HCT116 (cell line): ENCODE measurements around the gene RGS7. TPM values are rescaled to one million over a fixed set of nuclear protein-coding genes. Genes with fewer than 3 reads are reported as not detected.

ENCODE experiments used
- ATAC-seq: fragments of 200-7000 bp; cut with Tn5 transposase; 2 replicates; pipeline ENCODE4 v1.9.1; 2020; ENCODE audit warnings: mild to moderate bottlenecking, moderate library complexity
- BruUV-seq: library from RNA; stranded (reverse); fragments of 400-500 nt; replicated peaks from 2 replicates; lab custom pipeline; 2021; lab: Mats Ljungman, UMichigan
- CTCF ChIA-PET: fragments of 300-600 bp; sonication (Branson Sonifier 250); formaldehyde crosslinking; loops from one replicate; lab custom pipeline; 2021; ENCODE audit warnings: antibody characterized with exemption; lab: Charles Lee
- POLR2A ChIA-PET: fragments of 300-600, 350-600 bp; sonication (Branson Sonifier 250); formaldehyde crosslinking; loops from one replicate; lab custom pipeline; 2021; ENCODE audit warnings: antibody characterized with exemption; lab: Charles Lee
- RAD21 ChIA-PET, 2 experiments: fragments of 300-600 bp; sonication (Branson Sonifier 250); formaldehyde crosslinking; loops; one replicate each; lab custom pipeline; 2023; ENCODE audit warnings: low total read pairs in 2 of 2; ENCODE audit not compliant: uncharacterized antibody in 2 of 2, unreplicated experiment in 2 of 2, low non-redundant PET in 1 of 2; lab: Charles Lee
- DNase-seq: peaks from one replicate; pipeline ENCODE4 v3.0.0-alpha.2; 2010; ENCODE audit warnings: low read depth, low spot score
- H2AFZ ChIP-seq: fragments of 200-600 bp; shearing (Covaris generic), sonication (generic); 2 replicates; pipeline ENCODE4 v1.6.1; 2017; ENCODE audit warnings: low read depth, mixed run types, mixed read lengths, antibody characterized with exemption, low read length; ENCODE audit not compliant: poor library complexity, severe bottlenecking
- H3K27ac ChIP-seq: 2 replicates; pipeline ENCODE4 v1.5.1; 2012; ENCODE audit warnings: low read depth, low read length
- H3K27me3 ChIP-seq: fragments of 200-600 bp; sonication (generic); 2 replicates; pipeline ENCODE4 v1.6.1; 2016; ENCODE audit warnings: mixed run types, low read length, mixed read lengths; ENCODE audit not compliant: insufficient read depth
- H3K36me3 ChIP-seq, 2 experiments: fragments of 200-500 bp in 1 of 2; fragments of 200-600 bp in 1 of 2; sonication (Bioruptor generic) in 1 of 2; sonication (generic) in 1 of 2; 2 replicates each; pipeline versions ENCODE4 v1.5.1 to v1.6.1; 2014 to 2016; ENCODE audit warnings: low read length in 2 of 2, inconsistent platforms in 1 of 2, mixed read lengths in 1 of 2, mixed run types in 1 of 2; ENCODE audit not compliant: insufficient read depth in 2 of 2, control insufficient read depth in 1 of 2
- H3K4me1 ChIP-seq, 2 experiments: fragments of 200-600 bp in 1 of 2; sonication (generic) in 1 of 2; 2 replicates each; pipeline versions ENCODE4 v1.5.1 to v1.6.1; 2012 to 2017; ENCODE audit warnings: low read length in 2 of 2, inconsistent platforms in 1 of 2, mild to moderate bottlenecking in 1 of 2, mixed read lengths in 1 of 2, mixed run types in 1 of 2, moderate library complexity in 1 of 2; ENCODE audit not compliant: insufficient read depth in 2 of 2, control insufficient read depth in 1 of 2
- H3K4me2 ChIP-seq: fragments of 200-600 bp; sonication (generic); 2 replicates; pipeline ENCODE4 v1.6.1; 2017; ENCODE audit warnings: mixed run types, low read length, mixed read lengths
- H3K4me3 ChIP-seq, 2 experiments: fragments of 200-600 bp in 1 of 2; sonication (generic) in 1 of 2; replicated peaks in 1 of 2; 2 replicates each; pipeline ENCODE4 v1.5.1; 2011 to 2016; ENCODE audit warnings: low read length in 2 of 2, control low read depth in 1 of 2, low read depth in 1 of 2, mild to moderate bottlenecking in 1 of 2, mixed read lengths in 1 of 2, mixed run types in 1 of 2
- H3K79me2 ChIP-seq: fragments of 200-600 bp; sonication (generic); 2 replicates; pipeline ENCODE4 v1.6.1; 2017; ENCODE audit warnings: mild to moderate bottlenecking, mixed run types, low read length, moderate library complexity, mixed read lengths; ENCODE audit not compliant: insufficient read depth
- H3K9ac ChIP-seq: fragments of 200-600 bp; sonication (generic); 2 replicates; pipeline ENCODE4 v1.6.1; 2016; ENCODE audit warnings: low read length, mixed read lengths
- H3K9me2 ChIP-seq: fragments of 200-600 bp; sonication (generic), shearing (Covaris generic); 2 replicates; pipeline ENCODE4 v1.6.1; 2017; ENCODE audit warnings: mixed run types, mild to moderate bottlenecking, moderate library complexity; ENCODE audit not compliant: insufficient read depth
- H3K9me3 ChIP-seq, 2 experiments: fragments of 200-500 bp in 1 of 2; fragments of 200-600 bp in 1 of 2; sonication (Bioruptor generic) in 1 of 2; sonication (generic) in 1 of 2; 2 replicates each; pipeline ENCODE4 v1.6.1; 2014 to 2017; ENCODE audit warnings: low read length in 2 of 2, mixed read lengths in 2 of 2, inconsistent platforms in 1 of 2, low read depth in 1 of 2, mild to moderate bottlenecking in 1 of 2, mixed run types in 1 of 2, moderate library complexity in 1 of 2; ENCODE audit not compliant: control insufficient read depth in 1 of 2, insufficient read depth in 1 of 2
- H4K20me1 ChIP-seq: fragments of 200-600 bp; sonication (generic), shearing (Covaris generic); 2 replicates; pipeline ENCODE4 v1.6.1; 2017; ENCODE audit warnings: mixed run types, mild to moderate bottlenecking, moderate library complexity; ENCODE audit not compliant: insufficient read depth
- CBX3 ChIP-seq: IDR thresholded peaks from 2 replicates; pipeline ENCODE4 v1.6.1; 2012; ENCODE audit warnings: low read depth
- CEBPB ChIP-seq: IDR thresholded peaks from 2 replicates; pipeline ENCODE4 v1.6.1; 2012; ENCODE audit warnings: low read depth
- ELF1 ChIP-seq: IDR thresholded peaks from 2 replicates; pipeline ENCODE4 v1.6.1; 2012; ENCODE audit warnings: low read depth, borderline replicate concordance
- RAD21 ChIP-seq: IDR thresholded peaks from 2 replicates; pipeline ENCODE4 v1.6.1; 2012; ENCODE audit warnings: low read depth, mild to moderate bottlenecking
- SP1 ChIP-seq: IDR thresholded peaks from 2 replicates; pipeline ENCODE4 v1.6.1; 2012; ENCODE audit warnings: low read depth
- SRF ChIP-seq: IDR thresholded peaks from 2 replicates; pipeline ENCODE4 v1.6.1; 2012; ENCODE audit warnings: low read depth
- TCF7L2 ChIP-seq: IDR thresholded peaks from 2 replicates; pipeline ENCODE4 v1.7.0; 2011; ENCODE audit warnings: borderline replicate concordance, inconsistent platforms; ENCODE audit not compliant: insufficient read depth, insufficient read length; ENCODE audit errors: extremely low read depth
- YY1 ChIP-seq: IDR thresholded peaks from 2 replicates; pipeline ENCODE4 v1.6.1; 2011; ENCODE audit warnings: low read length, low read depth, moderate library complexity, mild to moderate bottlenecking; ENCODE audit not compliant: insufficient replicate concordance; ENCODE audit errors: extremely low read depth
- ZFX ChIP-seq: fragments of 450-650 bp; IDR thresholded peaks from 2 replicates; pipeline ENCODE4 v1.6.1; 2017
- ZNF274 ChIP-seq: fragments of 200-500 bp; sonication (Bioruptor generic); IDR thresholded peaks from 2 replicates; pipeline ENCODE4 v1.6.1; 2014; ENCODE audit warnings: mild to moderate bottlenecking, low read depth, low read length, inconsistent platforms
- intact Hi-C: fragments of 100-400 bp; cut with micrococcal nuclease; formaldehyde crosslinking; loops from 2 replicates; pipeline ENCODE4 v1.10.0; 2022
- total RNA-seq: library from RNA; stranded (reverse); gene quantifications from one replicate; pipeline ENCODE4 v1.2.1, GENCODE V29; 2021; ENCODE audit not compliant: unreplicated experiment
- TF ChIP-seq, protein P1 (sequence below), 3 experiments: fragments of 200-600 bp in 1 of 3; sonication (generic) in 1 of 3; IDR thresholded peaks in 2 of 3; conservative IDR thresholded peaks in 1 of 3; 2 replicates each; pipeline ENCODE4 v1.5.1; 2012 to 2017; ENCODE audit warnings: low read depth in 2 of 3, low read length in 2 of 3, antibody characterized with exemption in 1 of 3, borderline replicate concordance in 1 of 3, control low read depth in 1 of 3, mild to moderate bottlenecking in 1 of 3, mixed read lengths in 1 of 3, mixed run types in 1 of 3, moderate library complexity in 1 of 3; ENCODE audit not compliant: insufficient read depth in 1 of 3
- TF ChIP-seq, protein P2 (sequence below): IDR thresholded peaks from 2 replicates; pipeline ENCODE4 v1.6.1; 2011; ENCODE audit warnings: mild to moderate bottlenecking, low read length, moderate library complexity; ENCODE audit not compliant: insufficient replicate concordance; ENCODE audit errors: extremely low read depth
- TF ChIP-seq, protein P3 (sequence below): IDR thresholded peaks from 2 replicates; pipeline ENCODE4 v1.6.1; 2012
- TF ChIP-seq, protein P4 (sequence below): IDR thresholded peaks from 2 replicates; pipeline ENCODE4 v1.6.1; 2012; ENCODE audit warnings: low read depth

The RGS7 gene
- total RNA-seq, 1 experiment from 2014 or later = not detected

DNA sequence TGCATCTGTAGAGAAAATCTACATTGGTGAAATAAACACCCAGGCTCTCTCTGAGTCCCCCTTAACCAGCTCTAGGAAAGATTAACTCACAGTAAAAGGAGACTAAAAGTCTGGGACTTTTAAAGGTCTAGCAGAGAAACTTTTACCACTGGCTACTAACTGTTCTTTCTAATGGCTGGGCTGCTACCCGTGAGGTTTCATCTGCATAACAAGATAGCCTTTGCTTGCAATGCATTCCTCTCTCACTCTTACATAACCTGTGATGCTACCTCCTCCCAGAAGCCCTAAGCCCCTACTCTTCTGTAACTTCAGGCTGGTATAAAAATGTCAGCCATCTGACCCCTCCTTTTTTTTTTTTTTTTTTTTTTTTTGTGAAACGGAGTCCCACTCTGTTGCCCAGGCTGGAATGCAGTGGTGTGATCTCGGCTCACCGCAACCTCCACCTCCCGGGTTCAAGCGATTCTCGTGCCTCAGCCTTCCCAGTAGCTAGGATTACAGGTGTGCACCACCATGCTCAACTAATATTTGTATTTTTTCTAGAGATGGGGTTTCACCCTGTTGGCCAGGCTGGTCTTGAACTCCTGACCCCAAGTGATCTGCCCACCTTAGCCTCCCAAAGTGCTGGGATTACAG lies 344.2 kb downstream of the RGS7 start (continued):
- TF ChIP-seq, protein P1, sequence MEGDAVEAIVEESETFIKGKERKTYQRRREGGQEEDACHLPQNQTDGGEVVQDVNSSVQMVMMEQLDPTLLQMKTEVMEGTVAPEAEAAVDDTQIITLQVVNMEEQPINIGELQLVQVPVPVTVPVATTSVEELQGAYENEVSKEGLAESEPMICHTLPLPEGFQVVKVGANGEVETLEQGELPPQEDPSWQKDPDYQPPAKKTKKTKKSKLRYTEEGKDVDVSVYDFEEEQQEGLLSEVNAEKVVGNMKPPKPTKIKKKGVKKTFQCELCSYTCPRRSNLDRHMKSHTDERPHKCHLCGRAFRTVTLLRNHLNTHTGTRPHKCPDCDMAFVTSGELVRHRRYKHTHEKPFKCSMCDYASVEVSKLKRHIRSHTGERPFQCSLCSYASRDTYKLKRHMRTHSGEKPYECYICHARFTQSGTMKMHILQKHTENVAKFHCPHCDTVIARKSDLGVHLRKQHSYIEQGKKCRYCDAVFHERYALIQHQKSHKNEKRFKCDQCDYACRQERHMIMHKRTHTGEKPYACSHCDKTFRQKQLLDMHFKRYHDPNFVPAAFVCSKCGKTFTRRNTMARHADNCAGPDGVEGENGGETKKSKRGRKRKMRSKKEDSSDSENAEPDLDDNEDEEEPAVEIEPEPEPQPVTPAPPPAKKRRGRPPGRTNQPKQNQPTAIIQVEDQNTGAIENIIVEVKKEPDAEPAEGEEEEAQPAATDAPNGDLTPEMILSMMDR (IDR thresholded peaks at IDR 0.05 in 2 of 3, conservative IDR thresholded peaks at IDR 0.05 in 1 of 3; ENCODE audit: borderline replicate concordance in 1 of 3, insufficient read depth in 1 of 3, low read depth in 2 of 3, low read length in 2 of 3) = no peak
- TF ChIP-seq RAD21 (no peak), ZFX (no peak), SP1 (no peak), YY1 (no peak), TCF7L2 (no peak), ELF1 (no peak)

DNA sequence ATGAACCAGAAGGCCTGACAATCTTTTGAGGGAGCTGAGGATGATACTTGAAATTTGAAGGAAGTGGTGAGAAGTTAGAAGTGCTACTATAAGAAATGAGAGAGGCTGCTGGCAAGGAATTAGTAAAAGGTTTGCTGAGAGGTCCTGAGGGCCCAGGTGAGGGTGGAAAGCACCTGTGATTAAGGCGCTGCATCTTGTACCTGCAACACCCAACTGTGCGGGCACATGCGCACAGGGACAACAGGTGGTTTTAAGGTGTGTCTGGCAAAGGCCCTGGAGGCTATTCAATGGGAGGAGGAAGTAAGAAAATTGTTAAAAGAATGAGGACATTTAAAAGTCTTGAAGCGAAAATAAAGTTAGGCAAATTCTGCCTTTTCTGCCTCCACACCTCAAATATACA lies 349.3 kb downstream of the RGS7 start:
- Histone ChIP-seq H3K9ac (no peak overlapping the region), H2AFZ (no peak overlapping the region), H4K20me1 (no peaks in the 10 kb centered on the region), H3K4me1 (no peaks in the 10 kb centered on the region), H3K27me3 (no peaks in the 10 kb centered on the region), H3K4me3 (no peak overlapping the region), H3K79me2 (no peaks in the 10 kb centered on the region), H3K27ac (no peak overlapping the region), H3K36me3 (no peaks in the 10 kb centered on the region), H3K9me3 (peaks cover 4 to 8% of the 10 kb centered on the region in 2 experiments; a peak in 2 of 4 replicates), H3K9me2 (no peaks in the 10 kb centered on the region), H3K4me2 (no peak overlapping the region)
- intact Hi-C loops = no loop called here
- ChIA-PET POLR2A (no interaction called here), RAD21 (no interaction called here), CTCF (no interaction called here)
- no peak for ATAC-seq
- TF ChIP-seq RAD21 (no peak), TCF7L2 (no peak), ZFX (no peak), ELF1 (no peak), SRF (no peak), SP1 (no peak), CBX3 (no peak), CEBPB (no peak), ZNF274 (no peak)
- TF ChIP-seq, protein P2, sequence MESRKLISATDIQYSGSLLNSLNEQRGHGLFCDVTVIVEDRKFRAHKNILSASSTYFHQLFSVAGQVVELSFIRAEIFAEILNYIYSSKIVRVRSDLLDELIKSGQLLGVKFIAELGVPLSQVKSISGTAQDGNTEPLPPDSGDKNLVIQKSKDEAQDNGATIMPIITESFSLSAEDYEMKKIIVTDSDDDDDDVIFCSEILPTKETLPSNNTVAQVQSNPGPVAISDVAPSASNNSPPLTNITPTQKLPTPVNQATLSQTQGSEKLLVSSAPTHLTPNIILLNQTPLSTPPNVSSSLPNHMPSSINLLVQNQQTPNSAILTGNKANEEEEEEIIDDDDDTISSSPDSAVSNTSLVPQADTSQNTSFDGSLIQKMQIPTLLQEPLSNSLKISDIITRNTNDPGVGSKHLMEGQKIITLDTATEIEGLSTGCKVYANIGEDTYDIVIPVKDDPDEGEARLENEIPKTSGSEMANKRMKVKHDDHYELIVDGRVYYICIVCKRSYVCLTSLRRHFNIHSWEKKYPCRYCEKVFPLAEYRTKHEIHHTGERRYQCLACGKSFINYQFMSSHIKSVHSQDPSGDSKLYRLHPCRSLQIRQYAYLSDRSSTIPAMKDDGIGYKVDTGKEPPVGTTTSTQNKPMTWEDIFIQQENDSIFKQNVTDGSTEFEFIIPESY = no peak
- TF ChIP-seq, protein P3, sequence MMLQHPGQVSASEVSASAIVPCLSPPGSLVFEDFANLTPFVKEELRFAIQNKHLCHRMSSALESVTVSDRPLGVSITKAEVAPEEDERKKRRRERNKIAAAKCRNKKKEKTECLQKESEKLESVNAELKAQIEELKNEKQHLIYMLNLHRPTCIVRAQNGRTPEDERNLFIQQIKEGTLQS = no peak
- TF ChIP-seq, protein P4, sequence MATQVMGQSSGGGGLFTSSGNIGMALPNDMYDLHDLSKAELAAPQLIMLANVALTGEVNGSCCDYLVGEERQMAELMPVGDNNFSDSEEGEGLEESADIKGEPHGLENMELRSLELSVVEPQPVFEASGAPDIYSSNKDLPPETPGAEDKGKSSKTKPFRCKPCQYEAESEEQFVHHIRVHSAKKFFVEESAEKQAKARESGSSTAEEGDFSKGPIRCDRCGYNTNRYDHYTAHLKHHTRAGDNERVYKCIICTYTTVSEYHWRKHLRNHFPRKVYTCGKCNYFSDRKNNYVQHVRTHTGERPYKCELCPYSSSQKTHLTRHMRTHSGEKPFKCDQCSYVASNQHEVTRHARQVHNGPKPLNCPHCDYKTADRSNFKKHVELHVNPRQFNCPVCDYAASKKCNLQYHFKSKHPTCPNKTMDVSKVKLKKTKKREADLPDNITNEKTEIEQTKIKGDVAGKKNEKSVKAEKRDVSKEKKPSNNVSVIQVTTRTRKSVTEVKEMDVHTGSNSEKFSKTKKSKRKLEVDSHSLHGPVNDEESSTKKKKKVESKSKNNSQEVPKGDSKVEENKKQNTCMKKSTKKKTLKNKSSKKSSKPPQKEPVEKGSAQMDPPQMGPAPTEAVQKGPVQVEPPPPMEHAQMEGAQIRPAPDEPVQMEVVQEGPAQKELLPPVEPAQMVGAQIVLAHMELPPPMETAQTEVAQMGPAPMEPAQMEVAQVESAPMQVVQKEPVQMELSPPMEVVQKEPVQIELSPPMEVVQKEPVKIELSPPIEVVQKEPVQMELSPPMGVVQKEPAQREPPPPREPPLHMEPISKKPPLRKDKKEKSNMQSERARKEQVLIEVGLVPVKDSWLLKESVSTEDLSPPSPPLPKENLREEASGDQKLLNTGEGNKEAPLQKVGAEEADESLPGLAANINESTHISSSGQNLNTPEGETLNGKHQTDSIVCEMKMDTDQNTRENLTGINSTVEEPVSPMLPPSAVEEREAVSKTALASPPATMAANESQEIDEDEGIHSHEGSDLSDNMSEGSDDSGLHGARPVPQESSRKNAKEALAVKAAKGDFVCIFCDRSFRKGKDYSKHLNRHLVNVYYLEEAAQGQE = no peak
- BruUV-seq = no TSS peak
- DNase-seq = no peak
